C4-2B (cell line): ENCODE data around the gene UBE2J2.

ENCODE experiments used
- CTCF ChIP-seq: fragments of 450-650 bp; conservative IDR thresholded peaks from 2 replicates; pipeline ENCODE4 v1.5.1; 2017; ENCODE audit warnings: mild to moderate bottlenecking
- ZFX ChIP-seq: fragments of 450-650 bp; IDR thresholded peaks from 2 replicates; pipeline ENCODE4 v1.6.1; 2017

- TF ChIP-seq CTCF: no peak
- TF ChIP-seq ZFX: no peak
These were observed 36.4 kb upstream of the UBE2J2 start for GRCh38 chr1:1310109-1310385.
